OCI-LY1 (cell line): ENCODE measurements around the gene DOK6.

Experiments
- H2AFZ ChIP-seq: fragments of 200-600 bp; sonication (generic), shearing (Covaris generic); 2 replicates; pipeline ENCODE4 v1.6.0; 2014; ENCODE audit warnings: antibody characterized with exemption, mild to moderate bottlenecking, low read length
- H3F3A ChIP-seq: fragments of 200-600 bp; sonication (generic), shearing (Covaris generic); 2 replicates; pipeline ENCODE4 v1.6.0; 2014; ENCODE audit warnings: mild to moderate bottlenecking, antibody characterized with exemption, low read length, moderate library complexity; ENCODE audit not compliant: insufficient read depth
- H3K27ac ChIP-seq: fragments of 200-600 bp; sonication (generic); 2 replicates; pipeline ENCODE4 v1.5.1; 2014; ENCODE audit warnings: low read length, mixed run types, mild to moderate bottlenecking, low read depth; ENCODE audit not compliant: poor library complexity, severe bottlenecking
- H3K27me3 ChIP-seq: fragments of 200-600 bp; sonication (generic); 2 replicates; pipeline ENCODE4 v1.6.0; 2014; ENCODE audit warnings: antibody characterized with exemption, mild to moderate bottlenecking, low read length, moderate library complexity; ENCODE audit not compliant: insufficient read depth
- H3K36me3 ChIP-seq: fragments of 200-600 bp; sonication (generic); 2 replicates; pipeline ENCODE4 v1.6.1; 2014; ENCODE audit warnings: mild to moderate bottlenecking, antibody characterized with exemption, low read length, moderate library complexity, mixed read lengths; ENCODE audit not compliant: insufficient read depth
- H3K4me1 ChIP-seq: fragments of 200-600 bp; sonication (generic); 2 replicates; pipeline ENCODE4 v1.5.1; 2014; ENCODE audit warnings: mild to moderate bottlenecking, low read length, moderate library complexity; ENCODE audit not compliant: insufficient read depth, severe bottlenecking
- H3K4me2 ChIP-seq: fragments of 200-600 bp; sonication (generic), shearing (Covaris generic); 2 replicates; pipeline ENCODE4 v1.6.1; 2014; ENCODE audit warnings: low read length
- H3K4me3 ChIP-seq: fragments of 200-600 bp; sonication (generic); 2 replicates; pipeline ENCODE4 v1.5.1; 2014; ENCODE audit warnings: low read length, low read depth, mild to moderate bottlenecking, mixed read lengths; ENCODE audit not compliant: poor library complexity, severe bottlenecking
- H3K79me2 ChIP-seq: fragments of 200-600 bp; shearing (Covaris generic); 2 replicates; pipeline ENCODE4 v1.6.1; 2016; ENCODE audit warnings: mixed run types, low read length, mixed read lengths; ENCODE audit not compliant: insufficient read depth
- H3K9ac ChIP-seq: fragments of 200-600 bp; sonication (generic), shearing (Covaris generic); 2 replicates; pipeline ENCODE4 v1.6.1; 2014; ENCODE audit warnings: mild to moderate bottlenecking, low read length, mixed read lengths
- H3K9me2 ChIP-seq: fragments of 200-600 bp; sonication (generic), shearing (Covaris generic); 2 replicates; pipeline ENCODE4 v1.6.1; 2014; ENCODE audit warnings: low read depth, mild to moderate bottlenecking, low read length, mixed read lengths
- H3K9me3 ChIP-seq: fragments of 200-600 bp; shearing (Covaris generic); 2 replicates; pipeline ENCODE4 v1.6.1; 2014; ENCODE audit warnings: low read length, mixed read lengths
- H4K20me1 ChIP-seq: fragments of 200-600 bp; sonication (generic), shearing (Covaris generic); 2 replicates; pipeline ENCODE4 v1.6.0; 2016; ENCODE audit warnings: mild to moderate bottlenecking, low read length; ENCODE audit not compliant: insufficient read depth
- EZH2 ChIP-seq: fragments of 200-600 bp; sonication (generic), shearing (Covaris generic); IDR thresholded peaks from 2 replicates; pipeline ENCODE4 v1.8.0; 2017; ENCODE audit warnings: borderline replicate concordance, mixed run types, mild to moderate bottlenecking, antibody characterized with exemption, low read length, moderate library complexity, mixed read lengths
- TF ChIP-seq, protein P1 (sequence below): fragments of 200-600 bp; sonication (generic), shearing (Covaris generic); IDR thresholded peaks from 2 replicates; pipeline ENCODE4 v1.5.1; 2017; ENCODE audit warnings: mild to moderate bottlenecking, antibody characterized with exemption, low read length, moderate library complexity, mixed read lengths

The DOK6 gene

DNA sequence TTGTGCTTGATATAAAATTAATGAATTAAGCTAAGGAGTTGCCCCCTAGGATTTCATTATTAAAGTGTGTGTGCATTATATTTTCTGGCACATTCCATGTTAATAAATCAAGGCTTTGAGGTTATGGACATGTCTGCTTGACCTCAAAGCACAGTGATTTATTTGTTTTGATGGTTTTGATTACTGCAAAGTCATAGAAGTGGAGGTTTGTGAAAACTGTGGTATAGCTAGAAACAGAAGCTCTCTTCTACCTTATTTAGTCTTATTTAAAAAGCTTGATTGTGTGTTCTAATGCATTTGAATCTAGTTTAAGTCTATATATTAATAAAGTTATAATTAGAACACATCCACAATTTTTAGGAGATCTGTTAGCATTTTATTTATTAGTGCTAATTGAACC lies 32.2 kb downstream of the DOK6 start:
- H3K4me3 ChIP-seq, result no peak overlapping the region
- no peak overlapping the region for H3K4me2 ChIP-seq
- no peaks in the 10 kb centered on the region for H3K9me2 ChIP-seq
- no peak for TF ChIP-seq EZH2
- TF ChIP-seq, protein P1, sequence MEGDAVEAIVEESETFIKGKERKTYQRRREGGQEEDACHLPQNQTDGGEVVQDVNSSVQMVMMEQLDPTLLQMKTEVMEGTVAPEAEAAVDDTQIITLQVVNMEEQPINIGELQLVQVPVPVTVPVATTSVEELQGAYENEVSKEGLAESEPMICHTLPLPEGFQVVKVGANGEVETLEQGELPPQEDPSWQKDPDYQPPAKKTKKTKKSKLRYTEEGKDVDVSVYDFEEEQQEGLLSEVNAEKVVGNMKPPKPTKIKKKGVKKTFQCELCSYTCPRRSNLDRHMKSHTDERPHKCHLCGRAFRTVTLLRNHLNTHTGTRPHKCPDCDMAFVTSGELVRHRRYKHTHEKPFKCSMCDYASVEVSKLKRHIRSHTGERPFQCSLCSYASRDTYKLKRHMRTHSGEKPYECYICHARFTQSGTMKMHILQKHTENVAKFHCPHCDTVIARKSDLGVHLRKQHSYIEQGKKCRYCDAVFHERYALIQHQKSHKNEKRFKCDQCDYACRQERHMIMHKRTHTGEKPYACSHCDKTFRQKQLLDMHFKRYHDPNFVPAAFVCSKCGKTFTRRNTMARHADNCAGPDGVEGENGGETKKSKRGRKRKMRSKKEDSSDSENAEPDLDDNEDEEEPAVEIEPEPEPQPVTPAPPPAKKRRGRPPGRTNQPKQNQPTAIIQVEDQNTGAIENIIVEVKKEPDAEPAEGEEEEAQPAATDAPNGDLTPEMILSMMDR, result no peak
- no peaks in the 10 kb centered on the region for H3K9me3 ChIP-seq
- H3K27ac ChIP-seq, result no peak overlapping the region
- H4K20me1 ChIP-seq, result no peaks in the 10 kb centered on the region
- H3K4me1 ChIP-seq, result no peaks in the 10 kb centered on the region
- H3K36me3 ChIP-seq, result no peaks in the 10 kb centered on the region
- no peaks in the 10 kb centered on the region for H3F3A ChIP-seq
- no peak overlapping the region for H3K9ac ChIP-seq
- no peak overlapping the region for H2AFZ ChIP-seq
- no peaks in the 10 kb centered on the region for H3K27me3 ChIP-seq
- H3K79me2 ChIP-seq, result no peaks in the 10 kb centered on the region

DNA sequence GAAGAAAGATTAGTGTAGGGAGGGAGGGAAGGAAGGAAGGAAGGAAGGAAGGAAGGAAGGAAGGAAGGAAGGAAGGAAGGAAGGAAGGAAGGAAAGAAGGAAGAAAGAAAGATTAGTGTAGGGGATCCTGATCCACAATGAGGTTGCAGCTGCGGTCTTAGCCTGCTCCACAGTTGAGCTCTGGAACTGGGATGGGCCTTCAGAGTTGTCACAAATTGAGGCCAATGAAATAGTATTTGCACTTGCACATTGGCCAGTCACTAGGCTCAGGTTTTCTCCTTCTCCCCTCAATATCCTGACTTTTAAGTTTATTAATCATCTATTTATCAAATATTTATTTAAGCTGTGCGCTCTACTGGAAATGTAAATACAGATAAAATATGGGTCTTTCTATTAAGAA lies 34.3 kb downstream of the DOK6 start:
- H3K4me3 ChIP-seq, result no peak overlapping the region
- no peaks in the 10 kb centered on the region for H3K36me3 ChIP-seq
- no peaks in the 10 kb centered on the region for H3F3A ChIP-seq
- H3K79me2 ChIP-seq, result no peaks in the 10 kb centered on the region
- no peak overlapping the region for H3K27ac ChIP-seq
- no peaks in the 10 kb centered on the region for H3K9me2 ChIP-seq
- TF ChIP-seq, protein P1, result no peak
- TF ChIP-seq EZH2, result no peak
- H3K9ac ChIP-seq, result no peak overlapping the region
- H3K9me3 ChIP-seq, result no peaks in the 10 kb centered on the region
- no peaks in the 10 kb centered on the region for H3K4me1 ChIP-seq
- H3K4me2 ChIP-seq, result no peak overlapping the region
- H2AFZ ChIP-seq, result no peak overlapping the region
- no peaks in the 10 kb centered on the region for H3K27me3 ChIP-seq
- no peaks in the 10 kb centered on the region for H4K20me1 ChIP-seq

DNA sequence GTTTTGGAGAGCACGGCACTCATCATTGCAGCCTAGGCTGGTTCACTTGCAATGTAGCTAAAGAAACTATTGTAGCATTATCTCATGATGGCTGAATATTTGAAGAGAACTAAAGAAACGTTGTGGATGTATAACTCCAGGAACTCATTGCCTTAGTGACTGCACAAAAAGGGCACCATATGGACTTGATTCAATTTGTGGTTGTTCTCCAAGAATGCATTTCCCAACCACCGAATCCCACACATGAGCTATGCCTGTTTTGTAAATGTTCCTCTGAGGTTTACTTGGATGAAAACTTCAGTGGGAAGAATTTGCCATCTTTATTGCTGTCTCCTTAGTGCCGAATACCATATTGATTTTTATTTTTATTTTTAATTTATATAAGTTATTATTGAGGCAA lies 43.5 kb downstream of the DOK6 start:
- no peak overlapping the region for H3K4me2 ChIP-seq
- no peaks in the 10 kb centered on the region for H3K4me1 ChIP-seq
- H3K27ac ChIP-seq, result no peak overlapping the region
- TF ChIP-seq EZH2, result no peak
- TF ChIP-seq, protein P1, result no peak
- H3K36me3 ChIP-seq, result no peaks in the 10 kb centered on the region
- no peak overlapping the region for H2AFZ ChIP-seq
- no peak overlapping the region for H3K4me3 ChIP-seq
- no peaks in the 10 kb centered on the region for H4K20me1 ChIP-seq
- no peak overlapping the region for H3K9ac ChIP-seq
- no peaks in the 10 kb centered on the region for H3K9me2 ChIP-seq
- H3K79me2 ChIP-seq, result no peaks in the 10 kb centered on the region
- no peaks in the 10 kb centered on the region for H3F3A ChIP-seq
- H3K9me3 ChIP-seq, result no peaks in the 10 kb centered on the region
- H3K27me3 ChIP-seq, result no peaks in the 10 kb centered on the region
